LHCN-M2 (cell line): ENCODE results near the gene STK32C. TPM values are rescaled to one million over a fixed set of nuclear protein-coding genes. Genes with fewer than 3 reads are reported as not detected.

Experiments used
- DNase-seq: peaks from one replicate; pipeline ENCODE4 v3.0.0-alpha.2; 2012; ENCODE audit warnings: low read depth
- polyA plus RNA-seq: library from polyadenylated mRNA; unstranded; fragments of >200 nt; gene quantifications from one replicate; pipeline ENCODE4 v1.2.1, GENCODE V29; 2012; ENCODE audit warnings: missing spikeins
- total RNA-seq: library from RNA; depleted of rRNA; stranded (reverse); fragments of >200 nt; gene quantifications from 2 replicates; pipeline ENCODE4 v1.2.3, GENCODE V29; 2014; rRNA removed

Gene STK32C
- 11.8 and 12.6 TPM in 2 replicates for total RNA-seq
- 25.8 TPM for polyA plus RNA-seq

GRCh38 chr10:132307823-132308586 lies at the start of gene STK32C:
Gene STK32C (minus strand): TSS chr10:132307950. CDS start chr10:132307833, 117 bp downstream.
- peak; percentile 84 for DNase-seq

GRCh38 chr10:132356621-132357195 lies 49.0 kb upstream of the STK32C start:
- no peak for DNase-seq

GRCh38 chr10:132355754-132356153 lies 48.0 kb upstream of the STK32C start:
- DNase-seq = no peak

- DNase-seq = no peak
These were observed 47.5 kb upstream of the STK32C start for GRCh38 chr10:132355297-132355696.

- no peak for DNase-seq
These were observed 46.8 kb upstream of the STK32C start for GRCh38 chr10:132354356-132355094.

- no peak for DNase-seq
These were observed 46.0 kb upstream of the STK32C start for GRCh38 chr10:132353456-132354355.

- peak; percentile 20 for DNase-seq
These were observed 44.9 kb upstream of the STK32C start for GRCh38 chr10:132352462-132353308.

GRCh38 chr10:132351611-132352010 lies 43.9 kb upstream of the STK32C start:
- no peak for DNase-seq

GRCh38 chr10:132350946-132351345 lies 43.2 kb upstream of the STK32C start:
- DNase-seq = no peak

GRCh38 chr10:132350391-132350790 lies 42.6 kb upstream of the STK32C start:
- no peak for DNase-seq

- DNase-seq = no peak
These were observed 42.0 kb upstream of the STK32C start for GRCh38 chr10:132349766-132350165.

GRCh38 chr10:132347931-132348267 lies 40.1 kb upstream of the STK32C start:
- no peak for DNase-seq

GRCh38 chr10:132347211-132347930 lies 39.6 kb upstream of the STK32C start:
- DNase-seq = no peak

GRCh38 chr10:132346806-132347205 lies 39.1 kb upstream of the STK32C start:
- DNase-seq = no peak

- DNase-seq = no peak
These were observed 37.6 kb upstream of the STK32C start for GRCh38 chr10:132345345-132345744.

- DNase-seq = no peak
These were observed 36.6 kb upstream of the STK32C start for GRCh38 chr10:132344386-132344785.

- no peak for DNase-seq
These were observed 34.8 kb upstream of the STK32C start for GRCh38 chr10:132342553-132342952.

- DNase-seq = no peak
These were observed 34.0 kb upstream of the STK32C start for GRCh38 chr10:132341781-132342180.

GRCh38 chr10:132341017-132341416 lies 33.3 kb upstream of the STK32C start:
- no peak for DNase-seq

GRCh38 chr10:132339276-132339675 lies 31.5 kb upstream of the STK32C start:
- no peak for DNase-seq
